Peyer's patch (tissue), 4 donors: ENCODE measurements around the gene C1orf167. TPM values are rescaled to one million over a fixed set of nuclear protein-coding genes. Genes with fewer than 3 reads are reported as not detected.
A peak's percentile ranks its signal among the peaks of the same experiment; 100 is the strongest.

ENCODE experiments used
- DNase-seq, 3 donors: peaks; one replicate each; pipeline ENCODE4 v3.0.0-alpha.2; 2017 to 2019
- H3K27ac ChIP-seq, 4 donors: fragments of 200-600 bp; sonication (generic); one replicate each; pipeline ENCODE4 v1.5.1; 2016 to 2019
- H3K27me3 ChIP-seq, 2 donors: fragments of 200-600 bp; sonication (generic); one replicate each; pipeline ENCODE4 v1.5.1; 2019
- H3K36me3 ChIP-seq, 3 donors: fragments of 200-600 bp; sonication (generic); one replicate each; pipeline ENCODE4 v1.5.1; 2016 to 2019
- H3K4me1 ChIP-seq, 4 donors: fragments of 200-600 bp; sonication (generic); one replicate each; pipeline ENCODE4 v1.5.1; 2016 to 2019
- H3K4me3 ChIP-seq, 4 donors: fragments of 200-600 bp; sonication (generic); 1 replicate in 3 of 4; 2 replicates in 1 of 4; pipeline ENCODE4 v1.5.1; 2016 to 2019; ENCODE audit warnings: mild to moderate bottlenecking in 1 of 4
- H3K9me3 ChIP-seq, 4 donors: fragments of 200-600 bp; sonication (generic); one replicate each; pipeline ENCODE4 v1.5.1; 2016 to 2019; ENCODE audit warnings: mild to moderate bottlenecking in 1 of 4
- POLR2A ChIP-seq, 2 donors: fragments of 450-650 bp; IDR thresholded peaks; one replicate each; pipeline ENCODE4 v1.5.1; 2017; ENCODE audit warnings: antibody characterized with exemption in 2 of 2, mild to moderate bottlenecking in 2 of 2, moderate library complexity in 2 of 2
- total RNA-seq, 4 donors: library from RNA; depleted of rRNA; stranded (reverse); fragments of >200 nt; gene quantifications; one replicate each; pipeline ENCODE4 v1.1.0, GENCODE V29; 2016
- TF ChIP-seq, protein P1 (sequence below), 6 experiments: fragments of 450-650 bp in 4 of 6; fragments of 200-600 bp in 2 of 6; sonication (generic) in 1 of 6; IDR thresholded peaks; one replicate each; pipeline ENCODE4 v1.5.1; 2017 to 2019; ENCODE audit warnings: antibody characterized with exemption in 6 of 6, mild to moderate bottlenecking in 3 of 6, moderate library complexity in 1 of 6

C1orf167 gene
- total RNA-seq, 4 donors from 2014 or later, result not detected

GRCh38 chr1:11787251-11787803 is 25.3 kb downstream of the C1orf167 start:
- Histone ChIP-seq H3K9me3 (no peaks in the 10 kb centered on the region), H3K4me3 (peak overlapping the region in 1 of 4 donors; percentile 0), H3K36me3 (peaks cover 0 to 7% (median 0%) of the 10 kb centered on the region in 3 donors), H3K4me1 (peaks cover 0 to 58% (median 11%) of the 10 kb centered on the region in 4 donors), H3K27ac (peak overlapping the region; percentile 68 to 93 (median 84)), H3K27me3 (no peaks in the 10 kb centered on the region)
- peak; percentile 31 to 71 (median 71) for DNase-seq
- TF ChIP-seq, protein P1, sequence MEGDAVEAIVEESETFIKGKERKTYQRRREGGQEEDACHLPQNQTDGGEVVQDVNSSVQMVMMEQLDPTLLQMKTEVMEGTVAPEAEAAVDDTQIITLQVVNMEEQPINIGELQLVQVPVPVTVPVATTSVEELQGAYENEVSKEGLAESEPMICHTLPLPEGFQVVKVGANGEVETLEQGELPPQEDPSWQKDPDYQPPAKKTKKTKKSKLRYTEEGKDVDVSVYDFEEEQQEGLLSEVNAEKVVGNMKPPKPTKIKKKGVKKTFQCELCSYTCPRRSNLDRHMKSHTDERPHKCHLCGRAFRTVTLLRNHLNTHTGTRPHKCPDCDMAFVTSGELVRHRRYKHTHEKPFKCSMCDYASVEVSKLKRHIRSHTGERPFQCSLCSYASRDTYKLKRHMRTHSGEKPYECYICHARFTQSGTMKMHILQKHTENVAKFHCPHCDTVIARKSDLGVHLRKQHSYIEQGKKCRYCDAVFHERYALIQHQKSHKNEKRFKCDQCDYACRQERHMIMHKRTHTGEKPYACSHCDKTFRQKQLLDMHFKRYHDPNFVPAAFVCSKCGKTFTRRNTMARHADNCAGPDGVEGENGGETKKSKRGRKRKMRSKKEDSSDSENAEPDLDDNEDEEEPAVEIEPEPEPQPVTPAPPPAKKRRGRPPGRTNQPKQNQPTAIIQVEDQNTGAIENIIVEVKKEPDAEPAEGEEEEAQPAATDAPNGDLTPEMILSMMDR (IDR thresholded peaks at IDR 0.05), result no peak
- no peak for TF ChIP-seq POLR2A (IDR thresholded peaks at IDR 0.05)

DNA sequence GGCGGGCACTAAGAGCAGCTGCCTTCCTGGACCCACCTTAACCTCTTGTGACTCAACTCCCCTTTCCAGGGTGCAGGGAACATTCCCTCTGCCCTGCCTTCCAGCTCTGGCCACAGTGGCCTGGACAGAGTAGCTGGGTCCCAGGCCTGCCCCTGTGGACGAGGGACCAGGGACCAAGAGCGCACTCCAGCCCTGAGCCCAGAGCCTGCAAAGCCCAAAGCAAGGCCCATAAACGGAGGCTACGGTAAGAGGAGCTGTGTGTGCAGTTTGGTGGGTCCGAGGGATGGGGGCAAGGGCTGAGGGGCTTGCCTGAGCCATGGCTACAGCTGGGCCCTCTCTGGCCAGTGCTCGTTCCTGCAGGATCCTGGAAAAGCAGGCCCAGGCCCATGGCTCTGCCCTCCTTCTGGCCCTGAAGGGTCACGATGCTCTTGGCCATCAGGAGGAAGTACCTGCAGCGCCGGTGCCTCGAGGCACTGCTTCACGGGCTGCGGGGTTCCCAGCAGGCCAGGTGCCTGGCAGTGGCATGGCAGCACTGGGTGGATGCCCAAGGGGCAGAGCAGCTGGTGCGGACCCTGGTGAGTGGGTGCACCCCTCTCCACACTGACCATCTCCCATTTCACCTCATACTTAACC is 25.9 kb downstream of the C1orf167 start:
- Histone ChIP-seq H3K4me3 (no peak overlapping the region), H3K9me3 (no peaks in the 10 kb centered on the region), H3K27me3 (no peaks in the 10 kb centered on the region), H3K36me3 (peaks cover 0 to 11% (median 0%) of the 10 kb centered on the region in 3 donors), H3K4me1 (peaks cover 0 to 58% (median 11%) of the 10 kb centered on the region in 4 donors), H3K27ac (peak overlapping the region; percentile 68 to 93 (median 84))
- no peak for TF ChIP-seq POLR2A (IDR thresholded peaks at IDR 0.05)
- TF ChIP-seq, protein P1 (IDR thresholded peaks at IDR 0.05), result no peak
- DNase-seq, result no peak

DNA sequence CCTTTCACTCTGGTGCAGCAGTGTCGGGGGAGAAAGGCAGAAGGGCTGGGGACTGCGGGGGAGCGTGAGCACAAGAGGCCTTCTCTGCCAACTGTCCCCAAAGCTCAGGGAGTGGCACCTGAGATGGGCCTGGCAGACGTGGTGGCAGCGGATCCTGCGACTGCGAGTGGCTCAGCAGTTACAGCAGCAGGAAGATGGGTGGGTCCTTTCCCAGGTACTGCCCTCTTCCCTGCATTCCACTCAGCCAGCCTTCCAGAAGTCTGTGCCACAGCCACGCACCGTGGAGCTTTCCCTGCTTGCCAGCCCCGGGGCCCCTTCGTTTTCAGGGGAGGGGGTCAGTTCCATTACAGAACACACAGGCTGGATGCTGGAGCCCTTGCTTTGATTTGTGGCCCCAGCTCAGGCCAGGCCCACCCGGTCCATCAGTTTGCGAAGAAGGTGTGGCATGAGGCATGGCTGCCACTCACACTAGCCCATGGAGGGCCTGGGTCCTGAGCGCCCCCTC is 26.6 kb downstream of the C1orf167 start:
- DNase-seq, result no peak
- peaks cover 0 to 58% (median 11%) of the 10 kb centered on the region in 4 donors for H3K4me1 ChIP-seq
- no peak overlapping the region for H3K4me3 ChIP-seq
- H3K36me3 ChIP-seq, result peaks cover 0 to 13% (median 0%) of the 10 kb centered on the region in 3 donors
- no peaks in the 10 kb centered on the region for H3K9me3 ChIP-seq
- no peak for TF ChIP-seq POLR2A (IDR thresholded peaks at IDR 0.05)
- H3K27ac ChIP-seq, result peak overlapping the region; percentile 68 to 93 (median 84)
- H3K27me3 ChIP-seq, result no peaks in the 10 kb centered on the region

GRCh38 chr1:11789126-11790067 is 27.4 kb downstream of the C1orf167 start:
- TF ChIP-seq, protein P1 (IDR thresholded peaks at IDR 0.05), result no peak
- TF ChIP-seq POLR2A (IDR thresholded peaks at IDR 0.05), result no peak
- no peak for DNase-seq
- H3K36me3 ChIP-seq, result peaks cover 0 to 21% (median 0%) of the 10 kb centered on the region in 3 donors
- H3K4me1 ChIP-seq, result peaks cover 0 to 56% (median 11%) of the 10 kb centered on the region in 4 donors
- no peak overlapping the region for H3K4me3 ChIP-seq
- H3K27ac ChIP-seq, result peak overlapping the region; percentile 68 to 93 (median 84)
- no peaks in the 10 kb centered on the region for H3K9me3 ChIP-seq
- no peaks in the 10 kb centered on the region for H3K27me3 ChIP-seq

DNA sequence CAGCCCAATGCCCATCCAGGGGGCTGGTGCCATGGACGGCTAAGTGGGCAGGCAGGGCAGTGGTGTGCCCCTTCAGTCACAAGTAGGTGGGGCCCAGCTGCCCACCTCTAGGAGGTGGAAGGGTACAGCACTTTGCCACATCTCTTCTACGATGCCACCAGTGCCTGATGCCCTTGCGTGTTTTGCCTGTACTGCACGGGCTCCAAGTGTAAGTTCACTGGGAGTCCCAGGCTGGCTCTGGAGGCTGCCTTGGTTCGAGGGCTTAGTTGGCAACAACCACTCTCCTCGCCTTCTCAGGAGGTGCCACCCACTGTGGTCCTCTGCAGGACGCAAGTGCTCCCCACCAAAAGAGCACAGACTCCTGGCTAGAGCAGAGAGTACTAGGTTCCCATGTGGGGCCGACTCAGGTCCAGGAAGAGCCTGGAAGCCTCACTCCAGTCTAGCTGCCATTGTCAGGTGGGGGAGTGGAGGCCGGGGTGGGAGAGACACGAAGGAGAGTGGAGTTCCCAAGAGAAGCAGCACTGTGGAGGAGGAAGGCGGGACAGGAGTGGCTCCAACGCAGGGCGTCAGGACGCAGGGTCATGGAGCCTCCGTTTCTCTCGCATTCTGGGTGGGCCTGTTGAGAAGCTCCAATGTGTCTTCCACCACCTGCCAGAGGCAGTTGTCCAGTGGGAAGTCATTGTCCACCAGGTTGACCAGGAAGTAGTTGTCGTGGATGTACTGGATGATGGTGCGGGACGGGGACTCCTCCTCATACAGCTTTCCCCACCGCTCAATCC is 28.3 kb downstream of the C1orf167 start:
- DNase-seq, result no peak
- Histone ChIP-seq H3K4me3 (no peak overlapping the region), H3K27ac (peak overlapping the region; percentile 68 to 93 (median 84)), H3K27me3 (no peaks in the 10 kb centered on the region), H3K9me3 (no peaks in the 10 kb centered on the region), H3K4me1 (peaks cover 0 to 47% (median 4%) of the 10 kb centered on the region in 4 donors), H3K36me3 (peaks cover 0 to 30% (median 0%) of the 10 kb centered on the region in 3 donors)
- no peak for TF ChIP-seq POLR2A (IDR thresholded peaks at IDR 0.05)
- TF ChIP-seq, protein P1 (IDR thresholded peaks at IDR 0.05), result no peak
